ENCODE data around the gene B4GALNT2.
"Not testable (repeated sequence)": the region's sequence is repeated elsewhere in the genome, so short reads cannot be mapped to it uniquely, and the experiment has no call there.

The B4GALNT2 gene

GRCh38 chr17:49121696-49122292, 10.8 kb upstream of the B4GALNT2 start:
- no peak for DNase-seq

DNA sequence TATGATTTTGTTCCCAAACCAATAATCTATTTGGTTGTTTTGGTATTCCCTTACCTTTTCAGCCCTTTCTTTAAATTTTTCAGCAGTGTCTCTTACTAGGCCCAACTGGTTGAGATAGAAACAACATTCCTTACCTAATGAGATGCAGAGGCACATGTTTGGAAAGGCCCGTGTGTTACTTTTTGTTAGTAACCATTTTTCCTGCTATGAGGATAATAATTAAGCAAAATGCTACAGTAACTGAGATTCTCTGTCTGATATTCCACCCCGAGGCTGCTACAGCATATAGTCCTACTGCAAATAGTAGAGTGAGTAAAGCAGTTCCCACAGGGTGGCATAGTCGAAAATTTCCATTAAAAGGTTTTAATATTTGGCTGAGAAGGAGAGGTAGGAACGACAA, 10.0 kb upstream of the B4GALNT2 start:
- no peak for DNase-seq

DNA sequence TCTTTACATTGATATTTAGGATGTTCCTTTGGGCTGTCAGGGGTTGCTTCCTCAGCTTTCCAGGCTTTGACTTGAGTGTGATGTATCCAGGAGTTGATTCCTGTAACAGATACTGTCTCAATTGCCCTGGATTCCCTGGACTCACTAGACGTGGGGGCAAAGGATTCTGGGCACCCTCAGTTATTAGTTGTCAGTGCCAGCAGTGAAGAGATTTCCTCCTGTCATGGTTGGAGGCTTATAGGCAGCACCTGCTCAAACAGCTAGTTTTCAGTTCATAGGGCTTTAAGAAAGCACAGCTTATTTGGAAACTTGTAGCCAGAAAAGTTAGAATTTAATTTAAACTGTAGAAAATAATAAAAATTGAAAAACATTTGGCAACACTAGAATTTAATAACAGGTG, 9.5 kb upstream of the B4GALNT2 start:
- no peak for DNase-seq

GRCh38 chr17:49125449-49125848, 7.1 kb upstream of the B4GALNT2 start:
- no peak for DNase-seq

DNA sequence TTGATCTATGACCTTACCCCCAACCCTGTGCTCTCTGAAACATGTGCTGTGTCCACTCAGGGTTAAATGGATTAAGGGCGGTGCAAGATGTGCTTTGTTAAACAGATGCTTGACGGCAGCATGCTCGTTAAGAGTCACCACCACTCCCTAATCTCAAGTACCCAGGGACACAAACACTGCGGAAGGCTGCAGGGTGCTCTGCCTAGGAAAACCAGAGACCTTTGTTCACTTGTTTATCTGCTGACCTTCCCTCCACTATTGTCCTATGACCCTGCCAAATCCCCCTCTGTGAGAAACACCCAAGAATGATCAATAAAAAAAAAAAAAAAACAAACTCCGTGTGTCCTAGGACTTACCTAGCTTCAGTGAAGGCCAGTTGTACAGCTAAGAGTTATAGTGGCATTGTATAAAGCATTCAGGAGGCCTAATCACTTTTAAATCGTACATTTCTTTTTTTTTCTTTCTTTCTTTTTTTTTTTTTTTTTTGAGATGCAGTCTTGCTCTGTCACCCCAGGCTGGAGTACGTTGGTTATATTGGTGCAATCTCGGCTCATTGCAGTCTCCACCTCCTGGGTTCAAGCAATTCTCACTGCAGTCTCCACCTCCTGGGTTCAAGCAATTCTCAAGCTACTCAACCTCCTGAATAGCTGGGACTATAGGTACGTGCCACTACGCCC, 6.2 kb upstream of the B4GALNT2 start:
- not testable (repeated sequence) for DNase-seq

DNA sequence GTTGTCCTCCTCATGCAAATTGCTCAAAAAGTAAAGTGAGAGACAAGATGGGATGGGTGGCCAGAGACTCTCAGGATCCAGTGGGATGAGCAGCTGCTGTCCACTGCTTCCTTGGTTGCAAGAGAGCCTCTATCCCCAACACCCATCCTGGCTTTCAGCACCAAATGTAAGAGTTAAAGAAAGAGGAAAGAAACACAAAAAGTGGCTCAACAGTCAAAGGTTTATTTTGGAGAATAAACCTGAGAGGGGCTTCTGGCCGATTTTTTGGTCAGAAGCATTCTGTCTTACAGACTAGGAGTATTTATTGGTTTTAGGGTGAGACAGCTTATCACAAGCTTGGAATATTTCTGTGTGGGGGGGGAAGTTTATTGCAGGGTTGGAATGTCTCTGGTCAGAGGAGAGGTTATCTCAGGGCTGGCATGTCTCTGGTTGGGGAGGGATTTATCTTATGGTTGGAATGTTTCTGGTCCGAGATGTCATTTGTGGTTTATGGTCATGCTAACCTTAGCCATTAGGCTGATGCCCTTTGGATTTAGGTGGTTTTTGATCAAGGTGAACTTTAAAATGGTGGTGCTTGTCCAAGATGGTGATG, 3.1 kb upstream of the B4GALNT2 start:
- DNase-seq = not testable (repeated sequence)

DNA sequence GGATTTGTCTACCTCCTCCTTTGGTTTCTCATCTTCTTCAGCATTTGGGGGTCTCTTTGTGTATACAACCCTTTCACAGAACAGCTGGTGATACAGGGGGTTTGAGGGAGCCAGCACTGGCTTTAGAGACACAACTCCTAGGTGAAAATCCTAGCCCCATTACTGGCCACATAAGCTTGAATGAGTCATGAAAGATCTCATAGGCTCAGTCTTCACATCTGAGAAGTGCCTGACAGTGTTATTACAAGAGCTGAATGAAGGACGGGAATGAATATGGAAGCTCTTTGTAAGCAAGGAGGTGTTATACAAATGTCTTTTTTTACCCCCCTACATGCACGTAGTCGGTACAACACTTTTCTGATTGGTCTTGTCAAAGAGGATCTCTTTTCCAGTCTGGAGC, 1.7 kb upstream of the B4GALNT2 start:
- no peak for DNase-seq

GRCh38 chr17:49132317-49132698, 261 bp upstream of the B4GALNT2 start:
- no peak for DNase-seq

- DNase-seq = no peak
These were observed 3.8 kb downstream of the B4GALNT2 start for GRCh38 chr17:49136335-49136734.

DNA sequence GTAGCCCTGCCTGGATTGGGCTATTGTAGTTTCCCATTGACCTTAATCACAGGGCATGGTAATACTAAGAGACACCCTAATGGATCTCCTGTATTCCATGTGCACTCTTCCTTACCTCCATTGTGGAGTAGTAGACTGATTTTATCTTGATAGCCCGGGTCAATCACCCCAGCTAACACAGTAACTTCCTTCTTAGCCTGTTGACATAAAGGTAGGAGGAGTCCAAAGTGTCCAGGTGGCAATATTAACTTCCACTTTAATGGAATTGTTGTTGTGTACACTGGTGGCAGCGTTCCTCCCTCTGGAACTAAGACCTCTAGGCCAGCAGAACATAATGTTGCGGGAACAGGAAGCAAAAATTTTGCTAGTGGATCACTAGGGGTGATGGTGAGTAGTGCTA, 13.1 kb downstream of the B4GALNT2 start:
- not testable (repeated sequence) for DNase-seq

- DNase-seq = no peak
These were observed 14.2 kb downstream of the B4GALNT2 start for GRCh38 chr17:49146620-49147306.

- no peak for DNase-seq
These were observed 15.6 kb downstream of the B4GALNT2 start for GRCh38 chr17:49148171-49148570.

- DNase-seq = no peak
These were observed 19.4 kb downstream of the B4GALNT2 start for GRCh38 chr17:49151996-49152395.

DNA sequence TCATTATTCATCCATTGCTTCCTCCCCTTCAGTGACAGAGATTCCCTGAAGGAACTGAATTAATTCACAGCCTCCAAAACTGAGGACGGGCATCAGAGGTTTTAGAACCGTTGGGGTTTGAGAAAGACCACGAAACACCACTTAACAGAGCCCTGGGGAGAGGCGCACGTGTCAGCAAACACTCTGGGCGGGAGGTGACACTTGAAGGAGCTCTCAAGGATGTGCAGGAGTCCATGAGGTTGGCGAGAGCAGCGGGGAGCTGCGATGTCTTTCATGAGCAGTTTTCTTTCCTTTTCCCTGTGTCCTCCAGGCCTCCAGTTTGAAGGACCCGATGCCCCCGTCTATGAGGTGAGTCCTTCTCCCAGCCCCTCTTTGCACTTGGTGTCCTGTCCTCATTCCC, 23.7 kb downstream of the B4GALNT2 start:
- no peak for DNase-seq

DNA sequence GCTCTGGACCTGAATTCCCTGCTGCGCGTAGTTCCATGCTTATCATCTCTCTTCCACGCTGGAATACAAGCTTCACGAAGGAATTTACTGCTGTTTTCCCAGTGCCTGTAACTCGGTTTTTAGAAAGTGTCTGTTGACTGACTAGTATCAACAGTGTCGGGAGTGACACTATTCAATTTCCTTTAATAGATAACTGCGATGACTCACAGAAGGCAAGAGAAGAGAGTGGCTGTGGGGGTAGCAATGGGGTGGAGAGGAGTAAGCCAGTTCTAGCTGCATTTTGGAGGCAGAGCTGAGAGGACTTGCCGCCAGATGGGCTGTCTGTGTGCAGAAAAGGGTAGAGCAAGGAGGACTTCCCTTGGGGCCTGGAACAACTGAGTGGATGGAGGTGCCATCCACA, 25.2 kb downstream of the B4GALNT2 start:
- no peak for DNase-seq

DNA sequence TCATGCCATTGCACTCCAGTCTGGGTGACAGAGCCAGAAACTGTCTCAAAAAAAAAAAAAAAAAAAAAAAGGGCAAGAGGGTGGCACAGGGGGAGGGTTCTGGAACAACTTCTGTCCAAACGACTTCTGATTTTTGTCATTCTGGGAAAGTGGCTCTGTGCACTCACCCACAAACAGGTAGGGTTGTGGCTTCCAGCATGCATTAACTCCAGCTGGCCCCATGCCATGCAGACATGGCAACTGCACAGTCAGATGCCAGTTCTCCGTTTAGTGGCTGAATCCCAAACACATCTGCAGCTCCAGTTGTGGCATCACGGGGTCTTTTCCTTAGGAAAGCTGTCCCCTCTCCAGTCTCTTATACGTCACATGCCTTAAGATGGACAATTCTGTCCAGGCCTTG, 30.3 kb downstream of the B4GALNT2 start:
- DNase-seq = no peak

GRCh38 chr17:49165143-49165542, 32.6 kb downstream of the B4GALNT2 start:
- no peak for DNase-seq

- DNase-seq = no peak
These were observed 36.1 kb downstream of the B4GALNT2 start for GRCh38 chr17:49168706-49169105.

DNA sequence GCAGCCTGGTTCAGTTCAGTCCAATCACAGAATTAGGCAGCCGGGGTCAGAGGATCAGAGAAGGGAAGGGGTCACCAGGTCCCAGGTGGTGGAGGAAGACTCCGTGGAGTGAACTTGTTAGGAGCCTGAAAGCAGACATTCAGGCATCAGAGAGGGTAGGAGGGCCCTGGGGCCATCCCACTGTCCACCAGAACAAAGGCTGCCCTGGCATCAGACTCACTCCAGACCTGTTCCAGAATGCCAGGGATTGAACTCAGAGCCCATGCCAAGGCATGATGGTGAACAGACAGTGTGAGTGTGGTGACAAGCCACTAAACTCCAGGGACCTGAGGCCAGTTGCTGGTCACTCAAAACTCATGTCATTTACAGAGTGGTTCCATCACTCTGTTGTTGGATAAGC, 37.6 kb downstream of the B4GALNT2 start:
- no peak for DNase-seq

DNA sequence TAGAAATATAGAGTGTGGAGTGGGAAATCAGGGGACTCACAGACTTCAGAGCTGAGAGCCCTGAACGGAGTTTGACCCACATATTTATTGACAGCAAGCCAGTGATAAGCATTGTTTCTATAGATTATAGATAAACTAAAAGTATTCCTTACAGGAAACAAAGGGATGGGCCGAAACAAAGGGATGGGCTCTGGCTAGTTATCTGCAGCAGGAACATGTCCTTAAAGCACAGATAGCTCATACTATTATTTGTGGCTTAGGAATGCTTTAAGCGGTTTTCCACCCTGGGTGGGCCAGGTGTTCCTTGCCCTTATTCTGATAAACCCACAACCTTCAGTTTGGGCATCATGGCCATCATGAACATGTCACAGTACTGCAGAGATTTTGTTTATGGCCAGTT, 38.1 kb downstream of the B4GALNT2 start:
- not testable (repeated sequence) for DNase-seq

DNA sequence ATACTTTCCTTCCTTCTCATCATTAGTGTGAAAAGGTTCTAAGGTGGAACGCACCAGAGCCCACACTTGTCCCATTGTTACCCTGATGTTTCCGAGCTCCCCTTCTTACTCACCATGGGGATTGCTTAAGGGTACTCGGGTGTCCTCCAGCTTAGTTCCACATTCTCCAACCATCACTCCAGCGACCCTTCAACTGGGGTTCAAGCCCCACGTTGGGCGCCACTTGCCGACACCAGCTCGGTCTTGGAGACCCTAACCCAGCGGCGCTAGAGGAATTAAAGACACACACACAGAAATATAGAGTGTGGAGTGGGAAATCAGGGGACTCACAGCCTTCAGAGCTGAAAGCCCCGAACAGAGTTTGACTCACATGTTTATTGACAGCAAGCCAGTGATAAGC, 43.4 kb downstream of the B4GALNT2 start:
- DNase-seq = not testable (repeated sequence)

GRCh38 chr17:49180303-49180702, 47.7 kb downstream of the B4GALNT2 start:
- peak; percentile 73 to 79 for DNase-seq

- no peak for DNase-seq
These were observed 48.5 kb downstream of the B4GALNT2 start for GRCh38 chr17:49180998-49181635.

Measured in activated CD4-positive, alpha-beta T cell treated with anti-CD3 and anti-CD28 coated beads, Interleukin-2, amount 50 U/mL, for 48 hours (primary cell).